Stimulated activated CD4-positive, alpha-beta T cell treated with anti-CD3 and anti-CD28 coated beads, Interleukin-4, amount 100 ng/mL, for 24 hours (primary cell): ENCODE measurements around the gene FANCI.

Experiments
- DNase-seq: peaks from one replicate; pipeline ENCODE4 v3.0.0-alpha.2; 2020

FANCI gene

DNA sequence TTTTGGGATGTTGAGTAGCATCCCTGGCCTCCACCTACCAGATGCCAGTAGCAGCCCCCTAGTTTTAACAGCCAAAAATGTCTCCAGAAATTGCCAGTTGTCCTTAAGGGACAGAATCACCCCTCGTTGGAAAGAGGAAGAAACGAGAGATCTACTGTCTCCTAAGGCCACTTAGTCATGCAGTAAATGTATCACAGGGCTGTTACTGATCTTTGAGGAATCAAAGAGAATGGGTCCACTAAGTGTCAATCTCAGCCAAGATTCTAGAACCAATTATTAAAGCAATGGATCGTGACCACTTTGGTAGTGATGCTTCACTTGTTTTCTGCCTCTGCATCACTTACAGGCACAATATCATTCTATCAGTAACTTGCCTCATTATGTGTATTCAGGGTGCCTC, 64.5 kb downstream of the FANCI start:
- no peak for DNase-seq

DNA sequence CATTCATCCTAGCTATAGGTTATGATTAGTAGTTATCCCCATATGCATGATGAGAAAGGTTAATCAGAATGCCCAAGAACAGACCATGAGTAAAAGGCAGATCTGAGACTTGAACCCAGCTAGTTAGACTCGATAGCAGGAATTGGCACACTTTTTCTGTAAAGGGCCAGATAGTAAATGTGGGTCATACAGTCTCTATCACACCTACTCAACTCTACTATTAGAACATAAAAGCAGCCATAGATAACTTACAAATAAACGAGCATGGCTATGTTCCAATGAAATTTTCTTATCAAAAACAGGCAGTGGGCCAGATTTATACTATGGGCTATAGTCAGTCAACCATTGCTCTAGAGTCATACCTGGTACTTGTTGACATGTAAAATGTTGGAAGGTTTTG, 66.2 kb downstream of the FANCI start:
- no peak for DNase-seq

DNA sequence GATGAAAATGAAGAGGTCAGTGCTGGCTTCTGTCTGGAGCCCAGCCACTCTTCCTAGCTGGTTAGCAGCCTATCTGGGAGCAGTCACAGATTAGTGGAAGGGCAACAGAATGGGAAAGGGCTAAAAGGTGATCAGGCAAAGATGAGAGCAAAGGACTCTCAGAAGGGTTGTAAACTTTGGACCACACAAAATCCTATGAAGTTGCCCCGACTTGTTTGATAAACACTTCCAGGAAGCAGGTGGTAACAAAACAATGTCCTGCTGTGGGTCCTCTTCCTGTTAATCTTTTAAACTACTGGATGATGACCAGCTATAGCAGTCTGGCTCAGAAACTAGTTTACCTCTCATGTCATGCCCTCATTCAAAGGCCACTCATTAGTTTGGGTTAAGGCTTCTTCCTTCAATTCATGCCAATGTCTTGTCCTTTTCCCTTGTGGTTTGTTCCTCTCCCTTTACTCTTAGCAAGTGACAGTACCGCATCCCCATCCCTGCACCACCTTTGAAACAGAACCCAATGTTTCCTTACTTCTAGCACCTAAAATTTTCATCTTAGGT, 71.7 kb downstream of the FANCI start:
- no peak for DNase-seq

GRCh38 chr15:89316504-89316903, 72.7 kb downstream of the FANCI start:
- no peak for DNase-seq

DNA sequence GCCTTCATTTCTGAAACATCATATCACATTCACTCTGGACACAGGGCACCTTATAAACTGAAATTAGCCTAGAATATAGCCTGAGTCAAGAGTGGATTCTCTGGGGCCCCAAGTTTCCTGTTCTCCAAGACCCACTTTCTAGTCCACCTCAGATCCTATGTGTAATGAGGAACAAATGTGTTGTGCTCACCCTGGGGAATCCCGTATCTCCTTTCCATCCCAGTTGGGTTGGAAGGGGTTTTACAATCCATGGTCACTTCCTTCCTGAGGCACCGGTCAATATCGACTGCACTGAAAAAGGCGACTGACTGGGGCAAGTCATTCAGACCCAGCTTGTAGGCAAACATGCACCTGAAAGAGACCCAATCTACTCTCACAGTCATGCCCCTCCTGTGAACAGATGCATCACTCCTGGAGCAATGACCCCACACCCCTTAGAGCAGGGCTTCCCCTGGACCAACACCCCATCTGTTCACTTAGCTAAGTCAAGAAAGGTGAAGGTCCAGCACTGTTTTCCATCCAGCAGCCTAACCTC, 73.5 kb downstream of the FANCI start:
- DNase-seq = no peak

DNA sequence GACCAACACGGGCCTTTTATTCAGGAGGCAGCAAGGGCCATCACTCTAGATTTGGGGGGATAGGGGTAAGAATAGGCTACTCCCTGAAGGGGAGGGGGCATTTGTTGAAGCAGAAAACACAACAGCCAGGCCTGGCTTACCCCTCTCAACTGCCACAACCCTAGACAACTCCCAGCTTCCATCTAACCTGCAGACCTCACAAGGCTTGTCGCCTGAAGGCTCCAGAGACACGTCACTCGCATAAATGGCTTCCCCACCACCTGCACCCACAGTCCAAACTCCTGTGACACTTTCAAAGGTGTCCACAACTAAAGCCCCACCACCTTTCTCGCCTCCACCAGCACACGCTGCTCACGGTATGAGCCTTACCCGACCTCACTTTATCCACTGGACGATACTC, 75.9 kb downstream of the FANCI start:
- no peak for DNase-seq

DNA sequence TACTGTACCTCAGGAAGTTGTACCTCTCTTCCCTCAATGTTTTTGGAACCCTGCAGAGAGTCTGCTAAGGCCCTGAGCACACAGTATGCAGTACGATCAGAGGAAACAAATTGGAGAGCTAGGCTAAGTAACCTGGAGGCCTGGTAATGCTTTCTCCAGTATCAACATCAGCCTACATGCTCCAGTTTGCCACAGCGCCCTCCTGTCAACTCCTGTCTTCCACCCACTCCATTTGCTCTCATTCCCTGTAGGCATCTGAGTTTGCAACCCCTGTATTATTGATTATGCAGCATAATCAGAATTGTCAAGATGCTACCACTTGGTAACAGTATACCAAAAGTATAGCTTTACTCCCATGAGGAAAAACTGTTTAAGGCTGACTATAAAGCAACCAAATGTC, 76.4 kb downstream of the FANCI start:
- no peak for DNase-seq

- no peak for DNase-seq
Measured at GRCh38 chr15:89321521-89322410, 78.0 kb downstream of the FANCI start.

DNA sequence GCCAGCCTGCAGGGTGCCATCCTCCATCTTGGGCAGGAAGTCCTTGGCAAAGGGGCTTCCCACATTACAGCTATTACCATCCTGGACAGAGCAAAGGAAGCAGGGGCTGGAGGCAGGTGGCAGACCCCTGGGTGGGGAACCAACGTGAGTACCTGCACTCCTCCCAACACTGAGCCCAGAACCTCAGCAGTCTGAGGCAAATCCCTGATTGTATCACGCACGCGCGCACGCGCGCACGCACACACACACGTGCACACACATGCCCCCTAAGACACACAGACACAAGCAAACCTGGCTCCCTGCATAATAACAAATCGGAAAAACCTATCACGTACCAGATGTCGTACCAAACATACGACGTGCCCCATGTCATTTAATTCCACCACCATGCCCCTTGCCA, 79.0 kb downstream of the FANCI start:
- DNase-seq = no peak

- no peak for DNase-seq
Measured at GRCh38 chr15:89323825-89324224, 80.0 kb downstream of the FANCI start.

DNA sequence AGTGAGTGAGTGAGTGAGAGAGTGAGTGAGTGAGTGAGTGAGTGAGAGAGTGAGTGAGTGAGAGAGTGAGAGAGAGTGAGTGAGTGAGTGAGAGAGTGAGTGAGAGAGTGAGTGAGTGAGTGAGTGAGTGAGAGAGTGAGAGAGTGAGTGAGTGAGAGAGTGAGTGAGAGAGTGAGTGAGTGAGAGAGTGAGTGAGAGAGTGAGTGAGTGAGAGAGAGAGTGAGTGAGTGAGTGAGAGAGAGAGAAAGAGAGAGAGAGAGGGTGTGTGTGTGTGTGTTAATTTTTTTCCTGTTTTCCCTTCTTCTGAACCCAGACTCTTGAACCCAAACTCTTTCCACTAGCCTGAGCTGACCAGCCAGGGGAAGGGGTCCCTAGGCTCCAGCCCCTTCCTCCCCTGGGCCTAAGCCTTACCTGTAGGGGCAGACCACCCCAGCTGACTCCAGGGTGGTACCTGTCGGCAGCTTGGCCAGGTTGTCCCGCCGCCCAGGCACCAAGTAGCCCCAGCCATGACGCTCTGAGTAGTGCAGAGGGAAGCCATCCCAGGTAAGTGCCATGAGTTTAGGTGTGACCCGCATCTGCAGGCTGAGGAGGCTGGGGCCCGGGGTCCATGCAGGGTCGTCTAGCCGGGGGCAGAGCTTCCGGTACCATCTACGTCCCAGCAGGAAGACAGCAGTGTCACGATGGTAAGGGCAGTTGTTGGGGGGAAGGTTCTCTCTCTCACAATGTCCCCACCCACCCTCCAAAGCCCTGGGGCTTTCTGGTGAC, 81.4 kb downstream of the FANCI start:
- DNase-seq = no peak

- DNase-seq = no peak
Measured at GRCh38 chr15:89326316-89326715, 82.5 kb downstream of the FANCI start.

GRCh38 chr15:89327113-89327512, 83.3 kb downstream of the FANCI start:
- no peak for DNase-seq

GRCh38 chr15:89328398-89329254, 84.8 kb downstream of the FANCI start:
- DNase-seq = no peak

DNA sequence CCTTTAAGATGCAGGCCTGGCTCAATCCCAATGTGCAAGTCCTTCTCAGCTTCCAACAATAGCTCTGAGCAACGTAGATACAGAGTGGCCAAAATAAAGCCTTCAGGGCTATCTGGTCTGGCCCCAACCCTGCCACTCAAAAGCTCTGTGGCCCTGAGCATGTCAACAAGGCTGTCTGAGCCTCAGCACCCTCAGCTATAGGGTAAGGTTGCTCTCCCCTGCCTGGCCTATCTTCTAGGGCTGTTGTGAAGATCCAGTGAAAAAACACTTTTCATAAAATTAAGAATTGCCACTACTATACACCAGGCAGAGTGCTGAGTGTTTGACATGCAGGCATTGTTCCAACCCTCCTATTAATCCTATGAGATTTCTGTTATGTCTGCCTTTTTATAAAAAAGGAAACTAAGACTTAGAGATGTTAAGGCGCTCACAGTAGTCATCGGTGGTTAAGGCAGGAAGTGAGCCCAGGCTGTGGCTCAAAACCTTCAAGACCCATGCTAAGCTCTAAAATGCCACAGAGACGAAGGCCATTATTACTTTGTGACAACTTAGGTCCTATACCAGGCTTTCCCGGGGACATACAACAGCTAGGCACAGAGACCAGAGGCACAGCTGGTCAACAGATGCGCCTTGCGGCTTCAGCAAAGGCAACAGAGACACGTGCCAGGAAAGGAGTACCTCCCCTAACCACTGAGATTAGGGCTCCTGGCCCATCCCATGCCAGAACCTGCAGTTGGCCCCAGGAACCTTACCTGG, 85.7 kb downstream of the FANCI start:
- DNase-seq = no peak

- no peak for DNase-seq
Measured at GRCh38 chr15:89330119-89330518, 86.3 kb downstream of the FANCI start.

DNA sequence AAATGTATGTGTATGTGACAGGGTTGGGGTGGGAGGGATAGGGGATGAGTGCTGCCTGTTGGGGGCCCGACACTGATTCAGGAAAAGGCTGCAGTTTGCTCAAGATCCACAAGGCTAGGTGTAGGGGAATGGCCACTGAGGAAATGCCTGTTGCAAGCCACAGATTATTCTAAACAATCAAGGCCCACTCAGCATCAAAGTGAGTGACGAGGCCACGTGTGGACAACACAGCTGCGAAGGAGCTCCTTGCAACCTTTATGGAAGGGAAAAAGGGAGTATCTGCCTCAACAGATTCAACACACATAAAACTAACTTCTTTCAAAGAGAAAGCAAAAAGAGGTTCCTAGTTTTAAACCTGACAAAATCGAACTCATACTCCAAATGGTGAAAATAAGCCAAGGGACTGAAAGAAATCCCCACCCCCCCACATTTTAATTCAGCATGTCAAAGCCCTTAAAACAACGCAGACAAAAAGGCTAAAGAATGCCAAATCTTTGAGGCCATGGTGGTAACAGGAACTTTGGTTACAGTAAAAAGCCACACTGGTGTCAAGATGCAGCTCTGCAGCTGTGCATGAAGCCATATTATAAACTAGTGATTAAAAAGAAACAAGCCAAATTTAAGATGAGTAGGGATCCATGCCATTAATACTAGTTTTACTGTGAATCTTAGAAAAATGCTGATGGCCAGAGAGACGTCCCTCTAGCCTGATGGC, 87.3 kb downstream of the FANCI start:
- DNase-seq = no peak

DNA sequence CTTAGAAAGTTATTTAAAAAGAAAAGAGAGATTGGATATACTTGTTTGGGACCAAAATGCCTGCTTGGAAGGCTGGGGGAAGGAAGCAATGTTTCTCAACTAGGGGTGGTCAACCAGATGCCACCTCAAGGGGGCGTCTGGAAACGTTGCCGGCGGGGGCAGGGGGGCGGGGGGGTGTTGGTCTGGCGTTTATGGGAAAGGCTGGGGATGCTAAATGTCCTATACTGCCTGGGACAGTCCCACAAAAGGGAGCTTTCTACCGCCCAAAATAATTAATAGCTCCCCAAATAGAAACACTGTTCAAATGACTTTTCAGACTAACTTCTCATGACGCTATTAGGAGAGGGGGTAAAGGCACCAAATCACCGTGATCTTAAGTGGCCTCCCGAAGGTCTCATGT, 88.7 kb downstream of the FANCI start:
- no peak for DNase-seq

GRCh38 chr15:89333011-89333860, 89.5 kb downstream of the FANCI start:
- DNase-seq = no peak

DNA sequence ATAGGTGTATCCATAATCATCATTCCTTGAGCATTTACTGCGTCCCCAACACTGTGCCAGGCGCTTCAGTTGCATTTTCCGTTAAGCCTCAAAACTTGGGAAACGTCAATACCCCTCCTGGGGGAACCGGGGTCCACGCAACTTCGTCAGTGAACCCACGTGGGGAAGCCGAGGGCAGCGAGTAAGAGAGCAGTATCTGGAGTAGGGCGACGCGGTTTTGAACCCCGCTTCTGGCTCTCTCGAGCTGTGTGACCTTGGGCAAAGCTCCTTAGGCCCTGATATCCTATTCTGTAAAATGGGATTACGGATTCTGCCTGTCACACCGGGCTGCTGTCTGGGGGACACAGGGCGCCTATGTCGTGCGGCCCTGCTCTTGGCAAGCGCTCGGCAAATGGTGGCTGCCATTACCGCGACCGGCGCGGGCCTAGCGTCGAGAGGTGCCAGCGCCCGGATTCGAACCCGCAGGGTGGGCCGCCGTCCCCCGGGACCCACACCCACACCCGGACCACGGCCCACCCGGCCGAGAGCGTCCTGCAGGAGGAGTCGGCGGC, 90.3 kb downstream of the FANCI start:
- no peak for DNase-seq
